Testis (tissue), 3 donors: ENCODE results near the gene ITPKB. TPM values are rescaled to one million over a fixed set of nuclear protein-coding genes. Genes with fewer than 3 reads are reported as not detected.
"Not testable (repeated sequence)": the region's sequence is repeated elsewhere in the genome, so short reads cannot be mapped to it uniquely, and the experiment has no call there.

ENCODE experiments used
- DNase-seq: peaks from one replicate; pipeline ENCODE4 v3.0.0-alpha.2; 2019
- H3K27ac ChIP-seq, 2 donors: fragments of 200-600 bp; sonication (generic); one replicate each; pipeline ENCODE4 v1.5.1; 2019
- H3K27me3 ChIP-seq: fragments of 200-600 bp; sonication (generic); one replicate; pipeline ENCODE4 v1.5.1; 2019
- H3K36me3 ChIP-seq: fragments of 200-600 bp; sonication (generic); one replicate; pipeline ENCODE4 v1.5.1; 2017; ENCODE audit warnings: low read depth; ENCODE audit errors: missing control alignments
- H3K4me1 ChIP-seq: fragments of 200-600 bp; sonication (generic); one replicate; pipeline ENCODE4 v1.5.1; 2019
- H3K4me3 ChIP-seq, 2 donors: fragments of 200-600 bp; sonication (generic); one replicate each; pipeline ENCODE4 v1.5.1; 2017 to 2019
- H3K9me3 ChIP-seq: fragments of 200-600 bp; sonication (generic); one replicate; pipeline ENCODE4 v1.5.1; 2017
- POLR2A ChIP-seq: fragments of 450-650 bp; IDR thresholded peaks from one replicate; pipeline ENCODE4 v1.6.1; 2017; ENCODE audit warnings: antibody characterized with exemption, mild to moderate bottlenecking, moderate library complexity
- WGBS, 2 donors: methylation state at CpG; one replicate each; pipeline ENCODE4 v1.1.5; 2018; 5-methylcytosine and 5-hydroxymethylcytosine counted together
- intact Hi-C: fragments of 100-400 bp; cut with DNase I; formaldehyde crosslinking; loops from one replicate; pipeline ENCODE4 v1.15.1; 2023; ENCODE audit warnings: low total_unique reads
- polyA plus RNA-seq: library from polyadenylated mRNA; stranded (reverse); fragments of 350-450 nt; fragmentation: Illumina TruSeq; extraction: RNeasy Lipid Tissue Mini Kit (QIAGEN cat#74804); gene quantifications from one replicate; pipeline ENCODE4 v1.2.3, GENCODE V29; 2014; ENCODE audit warnings: low read depth, low replicate concordance; ENCODE audit not compliant: insufficient read depth
- total RNA-seq, 2 donors: library from RNA; depleted of rRNA; stranded (reverse); fragments of >200 nt; gene quantifications; one replicate each; pipeline ENCODE4 v1.2.3, GENCODE V29; 2016
- TF ChIP-seq, protein P1 (sequence below), 3 experiments: fragments of 450-650 bp in 2 of 3; fragments of 200-600 bp in 1 of 3; sonication (generic) in 1 of 3; IDR thresholded peaks; one replicate each; pipeline ENCODE4 v1.5.1; 2016 to 2019; ENCODE audit warnings: antibody characterized with exemption in 3 of 3, mild to moderate bottlenecking in 2 of 3, moderate library complexity in 1 of 3

Gene ITPKB
- total and polyA plus RNA-seq, 3 donors from 2014 or later: 11.4 to 18.0 (median 13.5) TPM

DNA sequence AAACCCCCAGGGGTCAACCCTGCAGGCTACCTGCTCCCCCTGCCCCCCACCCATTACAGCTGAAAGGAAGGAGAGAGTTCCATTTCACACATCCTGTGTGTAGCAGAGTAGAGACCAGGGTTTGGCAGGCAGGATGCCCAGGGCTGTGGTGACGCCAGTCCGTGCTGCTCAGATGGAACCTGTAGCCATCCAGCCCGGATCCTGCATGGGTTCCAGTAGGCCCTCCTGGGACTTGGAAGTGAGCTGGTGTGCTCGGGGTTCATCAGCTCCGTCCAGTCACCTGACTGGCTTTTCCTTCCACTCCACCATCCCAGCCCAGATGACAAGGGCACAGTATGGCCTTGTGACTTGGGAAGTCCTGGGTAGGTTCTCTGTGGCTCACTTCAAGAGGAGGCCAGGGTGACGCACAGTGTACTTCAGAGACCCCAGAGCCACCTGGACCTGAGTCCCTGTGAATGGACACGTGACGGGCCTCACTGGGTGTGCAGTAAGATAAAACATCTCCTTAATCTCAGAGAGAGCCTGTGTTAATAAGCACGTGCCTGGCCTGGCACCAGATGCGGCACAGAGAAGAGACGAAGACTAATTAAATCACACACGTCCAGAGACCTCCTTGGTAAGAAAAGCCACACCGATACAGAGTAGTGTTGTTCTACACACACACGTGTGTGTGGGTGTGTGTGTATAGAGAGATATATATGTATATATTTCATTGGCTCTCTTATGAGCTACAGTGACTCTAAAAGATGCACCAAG is 16.0 kb downstream of the ITPKB start:
- no peak overlapping the region for H3K4me3 ChIP-seq
- H3K9me3 ChIP-seq: no peaks in the 10 kb centered on the region
- no peaks in the 10 kb centered on the region for H3K27me3 ChIP-seq
- TF ChIP-seq, protein P1, sequence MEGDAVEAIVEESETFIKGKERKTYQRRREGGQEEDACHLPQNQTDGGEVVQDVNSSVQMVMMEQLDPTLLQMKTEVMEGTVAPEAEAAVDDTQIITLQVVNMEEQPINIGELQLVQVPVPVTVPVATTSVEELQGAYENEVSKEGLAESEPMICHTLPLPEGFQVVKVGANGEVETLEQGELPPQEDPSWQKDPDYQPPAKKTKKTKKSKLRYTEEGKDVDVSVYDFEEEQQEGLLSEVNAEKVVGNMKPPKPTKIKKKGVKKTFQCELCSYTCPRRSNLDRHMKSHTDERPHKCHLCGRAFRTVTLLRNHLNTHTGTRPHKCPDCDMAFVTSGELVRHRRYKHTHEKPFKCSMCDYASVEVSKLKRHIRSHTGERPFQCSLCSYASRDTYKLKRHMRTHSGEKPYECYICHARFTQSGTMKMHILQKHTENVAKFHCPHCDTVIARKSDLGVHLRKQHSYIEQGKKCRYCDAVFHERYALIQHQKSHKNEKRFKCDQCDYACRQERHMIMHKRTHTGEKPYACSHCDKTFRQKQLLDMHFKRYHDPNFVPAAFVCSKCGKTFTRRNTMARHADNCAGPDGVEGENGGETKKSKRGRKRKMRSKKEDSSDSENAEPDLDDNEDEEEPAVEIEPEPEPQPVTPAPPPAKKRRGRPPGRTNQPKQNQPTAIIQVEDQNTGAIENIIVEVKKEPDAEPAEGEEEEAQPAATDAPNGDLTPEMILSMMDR (IDR thresholded peaks at IDR 0.05): no peak
- TF ChIP-seq POLR2A: no peak
- DNase-seq: no peak
- 63 to 80% methylated on average over 9 to 14 of the region's 14 CpGs for WGBS, 2 donors
- intact Hi-C loops: no loop called here
- peak overlapping the region; percentile 21 to 47 for H3K27ac ChIP-seq
- peaks cover 10% of the 10 kb centered on the region for H3K4me1 ChIP-seq
- H3K36me3 ChIP-seq: no peaks in the 10 kb centered on the region

DNA sequence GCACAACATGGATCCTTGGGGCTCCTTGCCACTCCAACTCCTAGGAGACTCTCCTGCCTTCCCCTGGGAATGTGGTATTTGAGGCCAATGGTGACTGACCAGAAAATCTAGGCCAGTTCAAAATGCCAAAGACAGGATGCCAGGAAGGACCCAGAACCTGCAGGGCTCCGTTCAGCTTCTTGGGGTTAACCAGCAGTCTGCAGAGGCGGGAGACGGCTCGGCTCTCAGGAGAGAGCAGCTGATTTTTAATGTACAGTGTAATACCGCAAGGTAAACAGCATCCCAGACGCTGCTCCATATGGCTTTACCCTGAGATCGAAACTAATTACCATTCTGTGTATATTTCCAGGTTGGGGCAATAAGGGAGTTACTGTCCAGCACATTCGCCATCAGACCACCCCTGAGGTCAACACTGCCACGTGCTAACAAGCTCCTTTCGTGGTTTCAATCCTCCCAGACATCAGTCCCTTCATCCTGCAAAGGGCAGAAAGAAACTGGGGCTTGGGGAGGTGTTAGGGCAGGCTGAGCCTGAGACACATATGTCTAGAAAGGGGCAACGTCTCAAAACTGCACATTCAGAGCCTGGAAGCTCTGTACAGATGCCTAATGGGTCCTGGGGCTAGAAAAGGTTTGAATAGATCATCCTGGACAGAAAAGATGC is 16.7 kb downstream of the ITPKB start:
- no peak for TF ChIP-seq POLR2A
- TF ChIP-seq, protein P1 (IDR thresholded peaks at IDR 0.05): no peak
- H3K36me3 ChIP-seq: no peaks in the 10 kb centered on the region
- H3K27me3 ChIP-seq: no peaks in the 10 kb centered on the region
- WGBS, 2 donors: 94 to 95% methylated on average over 11 of the region's 11 CpGs
- H3K4me3 ChIP-seq: no peak overlapping the region
- H3K27ac ChIP-seq: no peak overlapping the region
- H3K9me3 ChIP-seq: no peaks in the 10 kb centered on the region
- intact Hi-C loops: no loop called here
- H3K4me1 ChIP-seq: peaks cover 10% of the 10 kb centered on the region
- no peak for DNase-seq

DNA sequence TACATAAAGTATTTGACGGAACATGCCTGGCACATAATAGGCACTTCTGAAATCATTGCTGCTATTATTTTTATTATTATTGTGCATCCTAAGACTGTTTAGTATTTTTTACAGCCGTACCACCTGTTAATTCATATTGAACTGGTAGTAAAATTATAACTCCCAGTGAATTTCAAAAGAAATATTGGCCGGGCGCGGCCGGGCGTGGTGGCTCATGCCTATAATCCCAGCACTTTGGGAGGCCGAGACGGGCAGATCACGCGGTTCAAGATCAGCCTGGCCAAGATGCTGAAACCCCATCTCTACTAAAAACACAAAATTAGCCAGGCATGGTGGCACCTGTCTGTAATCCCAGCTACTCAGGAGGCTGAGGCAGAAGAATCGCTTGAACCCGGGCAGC is 18.5 kb downstream of the ITPKB start:
- intact Hi-C loops, H3K27ac ChIP-seq: not testable (repeated sequence)

DNA sequence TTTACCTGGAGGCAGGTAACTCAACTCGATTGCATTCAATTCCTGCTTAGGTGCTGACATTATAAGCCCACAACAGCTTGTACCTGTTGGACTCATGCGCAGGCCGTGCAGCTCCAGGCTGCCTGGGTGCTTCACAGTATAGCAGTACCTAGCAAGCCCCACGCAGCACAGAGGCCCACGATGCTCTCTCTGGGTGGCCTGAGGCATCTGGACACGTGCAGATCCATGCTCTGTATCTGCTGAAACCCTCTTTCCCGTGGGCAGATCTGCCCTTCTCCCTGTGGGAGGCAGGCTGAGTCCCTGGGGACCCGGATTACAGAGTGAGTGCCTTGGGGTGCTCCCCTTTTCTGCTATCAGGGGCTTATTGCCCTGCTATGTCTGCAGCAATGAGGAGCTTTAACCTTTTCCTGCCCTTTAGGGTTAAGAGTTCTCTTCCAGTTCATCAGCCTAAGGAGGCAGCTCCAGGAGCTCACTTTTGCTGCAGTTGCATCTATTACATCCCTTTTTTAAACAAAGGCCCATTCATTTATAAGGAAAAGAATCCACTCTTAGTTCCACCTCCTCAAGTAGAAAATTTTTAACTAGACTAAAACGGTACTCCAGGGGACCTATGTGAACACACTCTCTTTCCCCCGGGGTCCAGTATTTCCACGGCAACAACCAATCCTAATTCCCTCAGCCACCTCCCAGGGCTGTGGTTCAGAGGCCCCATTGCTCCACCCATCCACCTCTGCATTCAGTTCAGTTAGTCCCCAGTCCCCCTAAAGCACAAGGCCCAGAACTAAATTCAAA is 19.3 kb downstream of the ITPKB start:
- peaks cover 10% of the 10 kb centered on the region for H3K4me1 ChIP-seq
- DNase-seq: no peak

More for the DNA sequence above, 18.5 kb downstream of the ITPKB start:
- not testable (repeated sequence) for H3K9me3 ChIP-seq, H3K36me3 ChIP-seq, H3K27me3 ChIP-seq, H3K4me3 ChIP-seq, DNase-seq
- WGBS, 2 donors: 96 to 99% methylated on average over 13 of the region's 13 CpGs
- H3K4me1 ChIP-seq: peaks cover 10% of the 10 kb centered on the region

More for the DNA sequence above, 19.3 kb downstream of the ITPKB start:
- Histone ChIP-seq H3K27me3 (no peaks in the 10 kb centered on the region), H3K9me3 (no peaks in the 10 kb centered on the region), H3K4me3 (no peak overlapping the region), H3K27ac (no peak overlapping the region), H3K36me3 (no peaks in the 10 kb centered on the region)
- no peak for TF ChIP-seq POLR2A
- TF ChIP-seq, protein P1 (IDR thresholded peaks at IDR 0.05): no peak
- intact Hi-C loops: no loop called here
- 69 to 70% methylated on average over 10 to 11 of the region's 11 CpGs for WGBS, 2 donors
